Activated naive CD8-positive, alpha-beta T cell treated with anti-CD3 and anti-CD28 coated beads, Interleukin-2, amount 50 U/mL, for 16 hours (primary cell): Measurements from ENCODE around the gene DRC7.
A peak's percentile ranks its signal among the peaks of the same experiment; 100 is the strongest.

Source experiments
- DNase-seq: peaks from one replicate; pipeline ENCODE4 v3.0.0-alpha.2; 2020; ENCODE audit warnings: low read depth, low spot score

Gene DRC7

DNA sequence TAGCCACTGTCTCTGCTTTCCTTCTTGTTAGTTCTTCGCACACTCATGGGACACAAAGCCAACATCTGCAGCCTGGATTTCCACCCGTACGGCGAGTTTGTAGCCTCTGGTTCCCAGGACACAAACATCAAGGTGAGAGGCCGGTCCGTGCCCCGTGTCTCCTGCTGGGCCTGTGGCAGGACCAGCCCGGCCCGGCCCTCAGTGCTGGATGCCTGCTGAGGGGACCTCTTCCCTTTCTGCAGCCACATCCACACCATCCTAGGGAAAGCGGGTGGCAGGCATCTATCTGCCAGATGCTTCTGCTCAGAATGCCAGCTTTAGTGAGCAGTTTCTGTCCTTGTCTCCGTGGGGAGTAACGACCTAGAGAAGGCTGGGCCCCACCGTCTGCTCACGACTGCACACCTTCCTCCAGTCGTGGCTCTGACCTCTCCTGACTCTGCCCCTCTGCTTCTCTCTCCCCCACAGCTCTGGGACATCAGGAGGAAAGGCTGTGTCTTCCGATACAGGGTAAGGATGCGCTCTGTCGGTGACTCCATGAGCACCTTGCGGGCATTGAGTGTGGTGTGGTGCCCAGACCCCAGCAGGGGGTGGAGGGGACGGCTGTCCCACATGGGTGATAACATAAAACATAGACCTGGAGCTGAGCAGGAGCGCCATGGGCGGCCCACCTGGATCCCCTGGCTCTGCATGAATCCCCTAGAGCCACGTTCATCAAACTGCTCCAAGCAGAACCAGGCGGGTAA, 56.4 kb downstream of the DRC7 start:
- DNase-seq: no peak

GRCh38 chr16:57751539-57752202, 57.1 kb downstream of the DRC7 start:
- DNase-seq: no peak

DNA sequence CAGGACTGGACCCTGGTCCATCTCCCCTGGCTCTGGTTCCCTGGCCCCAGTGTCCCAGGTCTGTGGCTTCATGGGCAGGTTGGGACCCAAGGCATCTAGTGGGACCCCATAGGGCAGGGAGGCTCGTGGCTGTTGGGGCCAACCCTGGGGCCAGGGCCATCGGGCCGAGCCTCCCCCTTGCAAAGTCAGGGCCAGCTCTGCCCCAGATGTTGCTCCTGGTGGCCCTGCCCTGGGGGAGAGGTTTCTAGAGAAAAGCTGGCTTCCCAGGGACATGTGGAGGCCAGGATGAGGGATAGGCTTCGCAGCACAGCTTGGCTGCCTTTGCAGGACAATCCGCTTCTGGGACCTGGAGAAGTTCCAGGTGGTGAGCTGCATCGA, 57.6 kb downstream of the DRC7 start:
- DNase-seq: no peak

DNA sequence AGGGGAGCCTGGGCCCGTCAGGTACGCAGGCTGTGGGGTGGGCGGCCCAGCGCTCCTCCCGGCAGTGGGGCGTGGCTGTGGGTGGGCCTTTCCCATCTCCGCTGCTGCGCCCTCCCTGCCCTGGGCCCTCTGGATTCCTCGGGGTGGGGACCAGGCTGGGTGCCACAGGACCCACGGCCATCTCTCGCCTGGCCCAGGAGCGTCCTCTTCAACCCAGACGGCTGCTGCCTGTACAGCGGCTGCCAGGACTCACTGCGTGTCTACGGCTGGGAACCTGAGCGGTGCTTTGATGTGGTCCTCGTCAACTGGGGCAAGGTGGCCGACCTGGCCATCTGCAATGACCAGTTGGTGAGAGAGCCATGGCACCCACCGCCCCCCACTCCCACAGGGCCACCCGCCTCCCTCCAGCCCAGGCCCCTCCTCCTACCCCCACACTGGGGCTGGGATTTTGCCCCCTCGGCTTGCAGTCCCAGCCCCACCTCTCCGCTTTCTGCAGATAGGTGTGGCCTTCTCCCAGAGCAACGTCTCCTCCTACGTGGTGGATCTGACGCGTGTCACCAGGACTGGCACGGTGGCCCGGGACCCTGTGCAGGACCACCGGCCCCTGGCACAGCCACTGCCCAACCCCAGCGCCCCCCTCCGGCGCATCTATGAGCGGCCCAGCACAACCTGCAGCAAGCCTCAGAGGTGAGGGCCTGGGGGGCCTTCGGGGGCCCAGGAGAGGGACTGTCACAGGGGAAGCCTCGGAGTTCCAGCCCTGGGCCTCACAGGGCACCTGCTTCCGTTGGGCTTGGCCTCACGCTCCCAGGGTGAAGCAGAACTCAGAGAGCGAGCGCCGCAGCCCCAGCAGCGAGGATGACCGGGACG, 58.2 kb downstream of the DRC7 start:
- no peak for DNase-seq

- DNase-seq: no peak
Observed at GRCh38 chr16:57753448-57754353, 59.1 kb downstream of the DRC7 start.

GRCh38 chr16:57754354-57755060, 59.9 kb downstream of the DRC7 start:
- no peak for DNase-seq

DNA sequence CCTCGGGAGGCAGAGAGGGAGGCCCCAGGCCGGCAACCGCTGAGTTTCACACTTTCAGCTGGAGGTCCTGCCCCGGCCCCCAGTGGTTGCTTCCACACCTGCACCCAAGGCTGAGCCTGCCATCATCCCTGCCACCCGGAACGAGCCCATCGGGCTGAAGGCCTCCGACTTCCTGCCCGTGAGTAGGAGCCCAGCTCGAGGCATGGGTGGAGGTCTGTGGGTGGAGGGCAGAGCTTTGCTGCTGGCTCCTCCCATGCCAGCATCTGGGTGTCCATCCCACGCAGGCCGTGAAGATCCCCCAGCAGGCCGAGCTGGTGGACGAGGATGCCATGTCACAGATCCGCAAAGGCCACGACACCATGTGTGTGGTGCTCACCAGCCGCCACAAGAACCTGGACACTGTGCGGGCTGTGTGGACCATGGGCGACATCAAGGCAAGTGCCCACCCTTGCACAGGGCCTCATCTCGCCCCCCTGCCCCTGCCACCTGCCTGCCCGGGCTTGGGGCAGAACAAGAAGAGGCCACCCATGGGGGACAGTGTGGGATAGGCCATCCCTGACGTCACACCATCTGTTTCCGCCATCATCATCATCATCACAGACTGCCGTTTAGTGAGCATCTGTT, 60.6 kb downstream of the DRC7 start:
- DNase-seq: no peak

DNA sequence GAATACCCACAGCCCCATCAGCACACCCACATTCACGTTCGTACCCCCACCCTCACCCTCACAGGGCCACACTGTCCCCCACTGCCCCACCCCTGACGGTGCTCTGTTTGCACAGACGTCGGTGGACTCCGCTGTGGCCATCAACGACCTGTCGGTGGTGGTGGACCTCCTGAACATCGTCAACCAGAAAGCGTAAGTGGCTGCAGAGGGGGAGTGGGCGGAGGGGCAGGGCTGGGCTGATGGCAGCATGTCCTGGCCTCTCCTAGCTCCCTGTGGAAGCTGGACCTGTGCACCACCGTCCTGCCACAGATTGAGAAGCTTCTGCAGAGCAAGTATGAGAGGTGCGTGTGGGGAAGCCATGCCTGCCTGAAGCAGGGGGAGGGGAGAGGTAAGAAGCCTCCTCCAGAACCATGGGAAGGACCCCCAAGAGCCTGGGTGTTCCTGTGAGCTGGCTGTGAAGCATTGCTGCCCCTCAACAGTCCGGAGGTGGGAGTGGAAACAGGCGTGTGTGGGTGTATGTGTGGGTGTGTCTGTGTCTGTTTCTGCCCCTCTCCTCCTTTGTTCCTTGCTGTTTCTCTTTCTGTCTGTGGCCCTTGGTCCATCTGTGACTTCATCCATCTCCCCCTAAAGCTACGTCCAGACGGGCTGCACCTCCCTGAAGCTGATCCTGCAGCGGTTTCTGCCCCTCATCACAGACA, 61.3 kb downstream of the DRC7 start:
- DNase-seq: no peak

GRCh38 chr16:57756424-57757325, 62.1 kb downstream of the DRC7 start:
- DNase-seq: no peak

DNA sequence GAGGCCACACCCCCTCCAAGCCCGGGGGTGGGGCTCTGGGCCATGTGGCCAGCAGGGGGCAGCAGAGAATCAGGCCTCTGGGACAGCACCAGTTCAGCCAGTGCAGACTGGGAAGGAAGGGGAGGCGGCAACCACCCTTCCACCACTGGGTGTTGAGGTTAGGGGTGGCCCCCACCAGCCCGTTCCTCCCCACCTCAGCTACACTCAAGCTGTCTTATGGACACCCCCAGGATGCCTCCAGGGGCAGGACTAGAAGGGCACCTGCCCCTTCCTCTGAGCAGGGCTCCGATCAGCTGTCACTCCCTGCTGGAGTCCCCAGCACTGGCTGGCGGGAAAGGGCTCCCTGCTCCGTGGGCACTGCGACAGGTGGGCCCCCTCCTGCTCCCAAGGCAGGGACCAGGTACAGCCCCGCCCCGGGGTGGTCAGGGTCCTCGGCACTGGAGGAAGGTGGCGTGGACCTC, 62.8 kb downstream of the DRC7 start:
- peak; percentile 74 for DNase-seq

DNA sequence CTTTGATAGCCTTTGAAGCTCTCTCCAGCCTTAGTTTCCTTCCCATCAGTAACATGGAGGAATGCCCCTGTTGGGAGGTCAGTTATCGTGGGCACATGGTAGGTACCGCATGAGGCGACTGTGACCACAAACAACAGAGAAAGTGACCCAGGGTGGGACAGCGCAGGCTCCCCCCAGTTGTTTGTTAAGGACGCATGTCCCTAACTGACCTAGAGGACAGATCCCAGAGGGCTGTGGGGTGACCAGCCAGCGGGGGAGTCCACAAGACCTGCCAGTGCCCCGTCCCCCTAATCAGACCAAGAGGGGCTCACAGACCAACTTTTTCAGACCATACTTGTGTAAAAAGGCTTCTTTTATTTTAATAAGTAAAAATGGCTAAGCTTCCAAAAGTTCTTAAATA, 63.3 kb downstream of the DRC7 start:
- DNase-seq: no peak

- no peak for DNase-seq
Observed at GRCh38 chr16:57758331-57759117, 63.9 kb downstream of the DRC7 start.

- DNase-seq: no peak
Observed at GRCh38 chr16:57759131-57759530, 64.5 kb downstream of the DRC7 start.

DNA sequence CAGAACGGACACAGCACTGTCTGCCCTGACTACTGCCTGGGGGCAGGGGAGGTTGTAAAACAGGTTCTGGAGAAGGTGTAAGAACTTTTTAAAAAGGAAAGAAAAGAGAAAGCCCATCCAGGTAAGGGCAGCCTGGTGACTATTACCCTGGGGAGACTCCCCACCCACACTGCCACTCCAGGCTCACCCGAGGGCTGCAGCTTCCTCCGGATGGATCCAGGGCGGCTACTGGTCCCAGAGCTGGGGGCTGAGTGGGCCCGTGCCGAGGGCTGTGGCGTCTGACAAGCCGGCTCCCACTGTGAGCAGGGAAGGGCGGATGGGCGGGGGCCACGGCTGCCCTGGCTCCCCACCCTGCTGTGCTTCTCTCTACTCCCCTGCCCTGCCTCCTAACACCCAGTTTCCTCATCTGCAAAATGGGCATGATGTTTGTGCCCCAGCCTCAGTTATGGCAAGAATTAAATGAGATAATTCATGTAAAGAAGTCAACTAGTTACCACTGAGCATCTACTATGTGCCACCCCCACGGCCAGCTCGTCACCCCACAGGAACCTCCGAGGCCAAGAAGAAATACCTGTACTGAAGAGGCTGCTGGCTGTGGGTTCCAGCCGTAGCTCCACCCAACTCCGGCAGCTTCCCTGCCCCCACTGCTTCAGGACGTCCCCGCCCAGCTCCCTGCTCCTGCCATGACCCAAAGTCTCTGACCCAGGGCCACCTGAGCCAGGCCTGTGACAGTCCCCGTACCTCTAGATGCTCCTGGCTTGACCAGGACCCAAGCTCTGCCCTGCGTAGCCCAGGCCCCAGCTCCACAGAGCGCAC, 65.1 kb downstream of the DRC7 start:
- no peak for DNase-seq

GRCh38 chr16:57760357-57761160, 66.0 kb downstream of the DRC7 start:
- DNase-seq: no peak

- no peak for DNase-seq
Observed at GRCh38 chr16:57761301-57761700, 66.7 kb downstream of the DRC7 start.
